Common myeloid progenitor, CD34-positive (primary cell): ENCODE results near the gene PARN.

Experiments
- CTCF ChIA-PET: fragments of 350-600 bp; sonication (Branson Sonifier 250); formaldehyde crosslinking; loops from one replicate; lab custom pipeline; 2021; ENCODE audit warnings: antibody characterized with exemption; lab: Charles Lee
- POLR2A ChIA-PET: fragments of 350-600 bp; sonication (Branson Sonifier 250); formaldehyde crosslinking; loops from one replicate; lab custom pipeline; 2021; ENCODE audit warnings: antibody characterized with exemption; lab: Charles Lee
- DNase-seq, 3 donors: peaks; one replicate each; pipeline versions ENCODE4 v3.0.0 to v3.0.0-alpha.2; 2013
- H3K27ac ChIP-seq, 2 experiments: 1 replicate in 1 of 2; 2 replicates in 1 of 2; pipeline ENCODE4 v1.7.0; 2013; ENCODE audit warnings: inconsistent platforms in 2 of 2, low read length in 2 of 2, mild to moderate bottlenecking in 2 of 2, low read depth in 1 of 2, moderate library complexity in 1 of 2; ENCODE audit not compliant: severe bottlenecking in 2 of 2, insufficient read depth in 1 of 2, poor library complexity in 1 of 2
- H3K27me3 ChIP-seq, 5 experiments: replicated peaks in 2 of 5; 1 replicate in 3 of 5; 2 replicates in 2 of 5; pipeline versions ENCODE4 v1.6.1 to v1.7.0; 2013; ENCODE audit warnings: low read length in 4 of 5, mild to moderate bottlenecking in 2 of 5, moderate library complexity in 2 of 5, inconsistent platforms in 1 of 5; ENCODE audit not compliant: insufficient read depth in 5 of 5, control insufficient read depth in 4 of 5
- H3K36me3 ChIP-seq, 4 experiments: 1 replicate in 2 of 4; 2 replicates in 2 of 4; pipeline versions ENCODE4 v1.6.1 to v1.7.0; 2013; ENCODE audit warnings: low read length in 3 of 4, control low read depth in 1 of 4, mild to moderate bottlenecking in 1 of 4; ENCODE audit not compliant: control insufficient read depth in 4 of 4, insufficient read depth in 4 of 4
- H3K4me1 ChIP-seq, 4 experiments: 1 replicate in 3 of 4; 2 replicates in 1 of 4; pipeline versions ENCODE4 v1.6.1 to v1.7.1; 2013; ENCODE audit warnings: low read length in 3 of 4, mild to moderate bottlenecking in 3 of 4, control low read depth in 1 of 4, inconsistent platforms in 1 of 4, moderate library complexity in 1 of 4; ENCODE audit not compliant: control insufficient read depth in 4 of 4, insufficient read depth in 4 of 4; ENCODE audit errors: control extremely low read depth in 1 of 4
- H3K4me3 ChIP-seq, 7 experiments: 1 replicate in 4 of 7; 2 replicates in 3 of 7; pipeline versions ENCODE4 v1.5.1 to v1.7.0; 2013; ENCODE audit warnings: mild to moderate bottlenecking in 7 of 7, low read length in 6 of 7, moderate library complexity in 6 of 7, inconsistent platforms in 2 of 7, low read depth in 2 of 7, control low read depth in 1 of 7; ENCODE audit not compliant: insufficient read depth in 4 of 7, control insufficient read depth in 1 of 7; ENCODE audit errors: extremely low read depth in 1 of 7
- H3K9me3 ChIP-seq, 5 experiments: 1 replicate in 4 of 5; 2 replicates in 1 of 5; pipeline versions ENCODE4 v1.6.1 to v1.7.1; 2013; ENCODE audit warnings: low read length in 4 of 5, mild to moderate bottlenecking in 2 of 5, inconsistent platforms in 1 of 5, low read depth in 1 of 5, moderate library complexity in 1 of 5; ENCODE audit not compliant: control insufficient read depth in 4 of 5, insufficient read depth in 2 of 5; ENCODE audit errors: control extremely low read depth in 1 of 5
- WGBS: methylation state at CpG from one replicate; pipeline ENCODE4 v1.1.5; 2013; ENCODE audit not compliant: insufficient coverage; 5-methylcytosine and 5-hydroxymethylcytosine counted together

The PARN gene

GRCh38 chr16:14564861-14565687 lies 65.0 kb downstream of the PARN start:
- H3K27ac ChIP-seq: no peak overlapping the region
- DNase-seq: no peak
- ChIA-PET POLR2A (no interaction called here), CTCF (interaction anchor here (1.2 to 1.9 kb wide), 2 partner anchors 12 to 21 kb away, joined by 3 to 5 read pairs; no protein-coding TSS in a partner anchor)
- no peaks in the 10 kb centered on the region for H3K9me3 ChIP-seq
- H3K36me3 ChIP-seq: peaks cover 2 to 17% (median 11%) of the 10 kb centered on the region in 4 experiments
- H3K27me3 ChIP-seq: no peaks in the 10 kb centered on the region
- H3K4me3 ChIP-seq: no peak overlapping the region
- H3K4me1 ChIP-seq: no peaks in the 10 kb centered on the region
- 80% methylated on average over 1 of the region's 5 CpGs for WGBS

DNA sequence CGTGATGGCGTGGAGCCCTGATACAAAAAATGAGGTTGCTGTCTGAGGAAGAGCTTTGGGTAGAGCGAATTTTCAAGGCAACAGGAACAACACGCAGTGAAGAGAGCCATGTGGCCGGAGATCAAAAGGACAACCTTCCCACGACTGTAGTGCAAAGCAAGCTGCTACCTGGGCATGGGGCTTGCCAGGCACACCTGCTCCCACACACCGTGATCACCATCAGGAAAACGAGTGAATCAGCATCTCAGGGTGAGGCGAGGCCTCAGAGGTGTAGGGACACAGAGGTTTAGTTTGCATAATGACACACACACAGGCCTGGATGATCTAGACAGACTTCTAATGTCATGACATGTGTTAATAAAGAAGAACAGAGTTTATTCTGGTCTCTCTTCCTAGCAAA lies 65.7 kb downstream of the PARN start:
- no peaks in the 10 kb centered on the region for H3K27me3 ChIP-seq
- no peak for DNase-seq
- no peak overlapping the region for H3K4me3 ChIP-seq
- CTCF ChIA-PET: interaction anchor here (1.2 kb wide), 1 partner anchor 11 kb away, joined by 3 read pairs; no protein-coding TSS in a partner anchor
- 95% methylated on average over 8 of the region's 9 CpGs for WGBS
- no peaks in the 10 kb centered on the region for H3K4me1 ChIP-seq
- H3K27ac ChIP-seq: no peak overlapping the region
- H3K36me3 ChIP-seq: peaks cover 2 to 22% (median 10%) of the 10 kb centered on the region in 4 experiments
- POLR2A ChIA-PET: no interaction called here
- no peaks in the 10 kb centered on the region for H3K9me3 ChIP-seq

DNA sequence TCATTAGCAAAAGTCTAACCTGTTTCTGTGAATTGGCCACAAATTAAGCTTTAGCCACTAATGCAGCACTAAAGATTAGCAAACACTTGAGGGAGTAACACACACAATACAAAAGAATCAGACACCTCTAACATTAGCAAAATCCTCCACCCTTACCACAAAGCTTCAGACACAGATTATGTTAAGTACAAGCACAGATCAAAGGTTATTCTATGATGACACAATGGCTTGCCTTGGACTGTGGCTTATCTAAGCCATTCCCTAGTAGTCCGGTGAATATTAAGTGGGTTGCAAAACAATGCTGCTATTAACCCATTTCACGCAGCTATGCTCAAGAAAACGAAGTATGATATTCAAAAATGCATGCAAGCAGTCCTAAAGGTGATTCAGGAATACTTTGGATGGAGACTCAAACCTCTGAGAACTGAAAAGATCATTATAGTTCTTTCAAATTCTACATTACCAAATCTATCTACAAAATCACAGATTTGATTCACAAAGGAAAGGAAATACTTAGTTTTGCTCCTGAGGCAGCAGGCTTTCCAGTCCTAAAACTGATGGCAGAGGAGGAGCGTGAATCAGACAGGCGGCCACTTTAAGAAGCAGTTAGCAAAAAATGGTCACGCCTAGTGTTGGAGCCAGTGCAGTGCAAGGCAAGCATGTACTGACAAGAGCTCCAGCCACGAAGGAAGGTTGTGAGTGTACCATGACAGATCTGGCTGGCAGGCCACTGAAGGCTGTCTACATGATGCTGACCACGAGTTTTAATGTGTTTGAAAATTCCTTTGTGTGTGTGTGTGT lies 67.2 kb downstream of the PARN start:
- no peak overlapping the region for H3K4me3 ChIP-seq
- no peaks in the 10 kb centered on the region for H3K27me3 ChIP-seq
- ChIA-PET CTCF (no interaction called here), POLR2A (interaction anchor here (0.6 kb wide), 1 partner anchor 17 kb away, joined by 4 read pairs; no protein-coding TSS in a partner anchor)
- H3K27ac ChIP-seq: no peak overlapping the region
- no peaks in the 10 kb centered on the region for H3K9me3 ChIP-seq
- DNase-seq: peak in 2 of 3 donors; percentile 1 to 6
- H3K36me3 ChIP-seq: peaks cover 2 to 20% (median 9%) of the 10 kb centered on the region in 4 experiments
- WGBS: 95% methylated on average over 7 of the region's 8 CpGs
- H3K4me1 ChIP-seq: no peaks in the 10 kb centered on the region

DNA sequence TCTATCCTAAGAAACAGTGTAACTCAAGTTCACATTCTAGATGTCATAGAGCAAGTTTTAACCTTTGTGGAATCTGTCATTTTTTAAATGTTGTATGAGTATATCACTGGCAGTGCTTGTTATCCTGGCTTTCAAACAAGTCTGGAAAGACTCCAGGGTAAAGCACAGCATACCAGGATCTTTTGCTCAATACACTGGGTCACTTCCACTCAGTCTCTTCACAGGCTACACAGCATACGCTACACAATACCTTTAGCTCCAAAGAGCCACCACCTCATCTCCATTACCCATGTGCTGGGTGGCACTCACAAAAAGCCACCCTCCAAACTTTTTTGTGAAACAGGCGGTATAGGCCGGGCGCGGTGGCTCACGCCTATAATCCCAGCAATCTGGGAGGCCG lies 69.5 kb downstream of the PARN start:
- H3K27me3 ChIP-seq: no peaks in the 10 kb centered on the region
- ChIA-PET CTCF (no interaction called here), POLR2A (no interaction called here)
- H3K4me1 ChIP-seq: no peaks in the 10 kb centered on the region
- WGBS: 98% methylated on average over 5 of the region's 7 CpGs
- H3K27ac ChIP-seq: no peak overlapping the region
- H3K4me3 ChIP-seq: no peak overlapping the region
- peaks cover 0 to 15% (median 9%) of the 10 kb centered on the region in 4 experiments for H3K36me3 ChIP-seq
- no peak for DNase-seq
- H3K9me3 ChIP-seq: no peaks in the 10 kb centered on the region

- H3K27me3 ChIP-seq: no peaks in the 10 kb centered on the region
- H3K4me3 ChIP-seq: no peak overlapping the region
- no peak overlapping the region for H3K27ac ChIP-seq
- 95% methylated on average over 8 of the region's 8 CpGs for WGBS
- no peak for DNase-seq
- ChIA-PET CTCF (interaction anchor here (1.0 kb wide), 1 partner anchor 13 kb away, joined by 3 read pairs; no protein-coding TSS in a partner anchor), POLR2A (no interaction called here)
- H3K4me1 ChIP-seq: no peaks in the 10 kb centered on the region
- peaks cover 0 to 16% (median 9%) of the 10 kb centered on the region in 4 experiments for H3K36me3 ChIP-seq
- H3K9me3 ChIP-seq: no peaks in the 10 kb centered on the region
These were observed 70.2 kb downstream of the PARN start for GRCh38 chr16:14559809-14560241.

DNA sequence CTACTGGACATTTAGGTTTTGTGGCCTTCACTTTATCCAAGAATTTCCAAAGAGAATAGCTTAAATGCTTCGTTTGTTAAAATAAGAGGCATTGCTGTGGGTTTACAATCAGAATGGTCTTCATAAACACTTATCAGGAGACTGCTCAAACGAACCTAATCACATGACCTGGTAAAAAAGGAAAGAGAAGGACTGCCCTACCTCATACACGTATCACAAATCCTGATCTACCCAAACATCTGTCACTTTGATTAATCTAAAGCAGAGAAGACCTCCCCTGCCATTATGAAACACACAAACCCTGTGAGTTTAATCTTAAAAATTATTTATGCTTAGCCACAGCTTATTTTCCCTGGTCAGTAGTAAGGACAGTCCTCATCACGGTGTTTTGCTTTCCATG lies 76.6 kb downstream of the PARN start:
- Histone ChIP-seq H3K9me3 (no peaks in the 10 kb centered on the region), H3K4me3 (no peak overlapping the region), H3K27me3 (no peaks in the 10 kb centered on the region), H3K27ac (no peak overlapping the region), H3K36me3 (peaks cover 5 to 37% (median 23%) of the 10 kb centered on the region in 4 experiments), H3K4me1 (peaks cover 0 to 2% (median 0%) of the 10 kb centered on the region in 4 experiments)
- CTCF ChIA-PET: interaction anchor here (0.9 kb wide), 1 partner anchor 11 kb away, joined by 3 read pairs; no protein-coding TSS in a partner anchor
- DNase-seq: no peak
- WGBS: 100% methylated on average over 1 of the region's 4 CpGs
- POLR2A ChIA-PET: no interaction called here
